H1 (cell line): ENCODE measurements around the gene DICER1. TPM values are rescaled to one million over a fixed set of nuclear protein-coding genes. Genes with fewer than 3 reads are reported as not detected.

Source experiments
- CTCF ChIA-PET: fragments of 300-600 bp; sonication (Branson Sonifier 250); formaldehyde crosslinking; loops from one replicate; lab custom pipeline; 2021; ENCODE audit not compliant: partially characterized antibody; lab: Charles Lee
- POLR2A ChIA-PET: fragments of 300-600 bp; sonication (Branson Sonifier 250); formaldehyde crosslinking; loops from one replicate; lab custom pipeline; 2021; ENCODE audit warnings: inconsistent platforms; ENCODE audit not compliant: partially characterized antibody; lab: Charles Lee
- DNase-seq, 2 experiments: peaks; one replicate each; pipeline versions ENCODE4 v3.0.0 to v3.0.0-alpha.2; 2010 to 2022; ENCODE audit warnings: low spot score in 2 of 2, low read depth in 1 of 2, mixed read lengths in 1 of 2
- FAIRE-seq: peaks from 2 replicates; lab custom pipeline; 2011; peaks lifted over from hg19 to GRCh38; lab: Jason Lieb, UNC
- H2AFZ ChIP-seq: 2 replicates; pipeline ENCODE4 v1.8.1; 2012; ENCODE audit warnings: low read length, inconsistent platforms
- H2AK5ac ChIP-seq: 2 replicates; pipeline ENCODE4 v1.6.1; 2013; ENCODE audit warnings: low read depth, low read length
- H2BK120ac ChIP-seq: replicated peaks from 2 replicates; pipeline ENCODE3; 2013; ENCODE audit warnings: low read depth, low read length, inconsistent platforms
- H2BK12ac ChIP-seq: 2 replicates; pipeline ENCODE4 v1.6.1; 2013; ENCODE audit warnings: low read depth, low read length
- H2BK15ac ChIP-seq: 2 replicates; pipeline ENCODE4 v1.6.1; 2013; ENCODE audit warnings: low read length
- H2BK20ac ChIP-seq: 2 replicates; pipeline ENCODE4 v1.6.1; 2013; ENCODE audit warnings: low read length
- H2BK5ac ChIP-seq: 2 replicates; pipeline ENCODE4 v1.6.1; 2013; ENCODE audit warnings: low read depth, low read length
- H3K14ac ChIP-seq: 2 replicates; pipeline ENCODE4 v1.6.1; 2013; ENCODE audit warnings: inconsistent platforms; ENCODE audit not compliant: insufficient read length
- H3K18ac ChIP-seq: 2 replicates; pipeline ENCODE4 v1.6.1; 2013; ENCODE audit warnings: low read length; ENCODE audit errors: extremely low read depth
- H3K23ac ChIP-seq: 2 replicates; pipeline ENCODE4 v1.6.1; 2013; ENCODE audit warnings: inconsistent platforms; ENCODE audit not compliant: insufficient read length
- H3K23me2 ChIP-seq: 2 replicates; pipeline ENCODE4 v1.6.1; 2013; ENCODE audit warnings: low read depth, low read length
- H3K27ac ChIP-seq: 2 replicates; pipeline ENCODE4 v1.6.1; 2011; ENCODE audit warnings: low read depth, low read length, inconsistent platforms
- H3K27me3 ChIP-seq, 4 experiments: replicated peaks in 1 of 4; 1 replicate in 1 of 4; 2 replicates in 3 of 4; pipeline versions ENCODE4 v1.6.1 to v1.8.1; 2011 to 2013; ENCODE audit warnings: low read length in 3 of 4, mild to moderate bottlenecking in 3 of 4, inconsistent platforms in 2 of 4, mixed read lengths in 2 of 4, moderate library complexity in 1 of 4; ENCODE audit not compliant: control insufficient read depth in 3 of 4, insufficient read depth in 3 of 4; ENCODE audit errors: extremely low read depth in 1 of 4
- H3K36me3 ChIP-seq, 4 experiments: 2 replicates each; pipeline versions ENCODE4 v1.6.1 to v1.8.1; 2011 to 2013; ENCODE audit warnings: mild to moderate bottlenecking in 4 of 4, low read length in 3 of 4, moderate library complexity in 2 of 4, control low read depth in 1 of 4, inconsistent platforms in 1 of 4; ENCODE audit not compliant: insufficient read depth in 4 of 4, control insufficient read depth in 2 of 4
- H3K4ac ChIP-seq: replicated peaks from 2 replicates; pipeline ENCODE3; 2013; ENCODE audit warnings: low read length, low read depth, mixed read lengths, inconsistent platforms; ENCODE audit not compliant: insufficient read length
- H3K4me1 ChIP-seq, 4 experiments: replicated peaks in 1 of 4; 1 replicate in 1 of 4; 2 replicates in 3 of 4; pipeline versions ENCODE4 v1.6.1 to v1.8.1; 2011 to 2013; ENCODE audit warnings: low read length in 3 of 4, inconsistent platforms in 2 of 4, mixed read lengths in 1 of 4; ENCODE audit not compliant: insufficient read depth in 4 of 4, control insufficient read depth in 3 of 4
- H3K4me2 ChIP-seq, 2 experiments: 2 replicates each; pipeline versions ENCODE4 v1.6.1 to v1.8.1; 2011 to 2013; ENCODE audit warnings: low read depth in 2 of 2, low read length in 2 of 2, control low read depth in 1 of 2, inconsistent platforms in 1 of 2, mild to moderate bottlenecking in 1 of 2; ENCODE audit not compliant: insufficient read depth in 1 of 2
- H3K4me3 ChIP-seq, 4 experiments: fragments of 200-600, 300-600 bp in 1 of 4; sonication (generic), shearing (Covaris generic), sonication (Bioruptor Twin) in 1 of 4; 2 replicates each; pipeline versions ENCODE4 v1.5.1 to v1.8.1; 2011 to 2016; ENCODE audit warnings: low read length in 4 of 4, low read depth in 3 of 4, control low read depth in 2 of 4, inconsistent platforms in 2 of 4, mild to moderate bottlenecking in 2 of 4, mixed read lengths in 1 of 4, moderate library complexity in 1 of 4; ENCODE audit not compliant: insufficient read depth in 2 of 4; ENCODE audit errors: extremely low read depth in 1 of 4
- H3K56ac ChIP-seq: replicated peaks from 2 replicates; pipeline ENCODE3; 2013; ENCODE audit warnings: low read depth, mild to moderate bottlenecking, mixed read lengths, low read length, inconsistent platforms; ENCODE audit not compliant: insufficient read length
- H3K79me1 ChIP-seq: 2 replicates; pipeline ENCODE4 v1.6.1; 2013; ENCODE audit warnings: low read depth, low read length, control low read depth
- H3K79me2 ChIP-seq, 2 experiments: 2 replicates each; pipeline versions ENCODE4 v1.6.1 to v1.8.1; 2012 to 2013; ENCODE audit warnings: low read length in 2 of 2, mild to moderate bottlenecking in 2 of 2, inconsistent platforms in 1 of 2; ENCODE audit not compliant: insufficient read depth in 2 of 2, control insufficient read depth in 1 of 2
- H3K9ac ChIP-seq, 4 experiments: replicated peaks in 1 of 4; 1 replicate in 1 of 4; 2 replicates in 3 of 4; pipeline versions ENCODE4 v1.6.1 to v1.8.1; 2011 to 2013; ENCODE audit warnings: low read depth in 3 of 4, low read length in 3 of 4, control low read depth in 2 of 4, mild to moderate bottlenecking in 2 of 4, moderate library complexity in 2 of 4, inconsistent platforms in 1 of 4; ENCODE audit errors: extremely low read depth in 1 of 4
- H3K9me3 ChIP-seq, 2 experiments: 2 replicates each; pipeline versions ENCODE4 v1.6.1 to v1.8.1; 2012 to 2013; ENCODE audit warnings: mild to moderate bottlenecking in 2 of 2, moderate library complexity in 2 of 2, control low read depth in 1 of 2, inconsistent platforms in 1 of 2, low read depth in 1 of 2, low read length in 1 of 2, mixed read lengths in 1 of 2; ENCODE audit not compliant: insufficient read depth in 2 of 2
- H4K20me1 ChIP-seq, 2 experiments: replicated peaks in 1 of 2; 2 replicates each; pipeline versions ENCODE3 to v1.8.1; 2011 to 2013; ENCODE audit warnings: inconsistent platforms in 2 of 2, low read length in 2 of 2, mild to moderate bottlenecking in 1 of 2; ENCODE audit not compliant: insufficient read depth in 2 of 2, control insufficient read depth in 1 of 2
- H4K5ac ChIP-seq: 2 replicates; pipeline ENCODE4 v1.6.1; 2013; ENCODE audit warnings: low read length, low read depth, mixed read lengths, inconsistent platforms; ENCODE audit not compliant: insufficient read length
- H4K8ac ChIP-seq: 2 replicates; pipeline ENCODE4 v1.8.0; 2013; ENCODE audit warnings: mild to moderate bottlenecking, moderate library complexity, low read length, inconsistent platforms; ENCODE audit not compliant: insufficient read depth; ENCODE audit errors: extremely low read depth
- H4K91ac ChIP-seq: replicated peaks from 2 replicates; pipeline ENCODE3; 2013; ENCODE audit warnings: low read length, mixed read lengths, inconsistent platforms; ENCODE audit not compliant: insufficient read length
- BRCA1 ChIP-seq: IDR thresholded peaks from 2 replicates; pipeline ENCODE4 v1.6.1; 2012; ENCODE audit warnings: low read depth, low read length, improper control_type of control experiment
- CHD2 ChIP-seq: IDR thresholded peaks from 2 replicates; pipeline ENCODE4 v1.6.1; 2012; ENCODE audit warnings: low read length, improper control_type of control experiment
- E2F6 ChIP-seq: IDR thresholded peaks from 2 replicates; pipeline ENCODE4 v1.6.1; 2012; ENCODE audit warnings: inconsistent platforms
- GABPA ChIP-seq: IDR thresholded peaks from 2 replicates; pipeline ENCODE4 v1.6.1; 2011; ENCODE audit warnings: mild to moderate bottlenecking, low read length, moderate library complexity, borderline replicate concordance; ENCODE audit not compliant: insufficient read depth
- KDM1A ChIP-seq: fragments of 200-600, 300-600 bp; sonication (generic); IDR thresholded peaks from 2 replicates; pipeline ENCODE4 v1.7.1; 2016; ENCODE audit warnings: mild to moderate bottlenecking, low read length, borderline replicate concordance
- KDM4A ChIP-seq: IDR thresholded peaks from one replicate; pipeline ENCODE4 v1.7.1; 2012; ENCODE audit warnings: low read depth, mild to moderate bottlenecking, moderate library complexity, low read length, inconsistent platforms; ENCODE audit not compliant: severe bottlenecking
- MAX ChIP-seq: IDR thresholded peaks from 2 replicates; pipeline ENCODE4 v1.6.1; 2012; ENCODE audit warnings: inconsistent platforms
- NANOG ChIP-seq: IDR thresholded peaks from 2 replicates; pipeline ENCODE4 v1.6.1; 2011; ENCODE audit warnings: low read length, low read depth, mild to moderate bottlenecking, inconsistent platforms; ENCODE audit not compliant: insufficient read depth, poor library complexity, severe bottlenecking
- NRF1 ChIP-seq: IDR thresholded peaks from 2 replicates; pipeline ENCODE4 v1.6.1; 2011; ENCODE audit warnings: mild to moderate bottlenecking, low read depth, low read length, improper control_type of control experiment
- RAD21 ChIP-seq, 2 experiments: IDR thresholded peaks in 1 of 2; conservative IDR thresholded peaks in 1 of 2; 2 replicates each; pipeline ENCODE4 v1.6.1; 2011; ENCODE audit warnings: low read depth in 2 of 2, low read length in 2 of 2, improper control_type of control experiment in 1 of 2, inconsistent platforms in 1 of 2, mild to moderate bottlenecking in 1 of 2, moderate library complexity in 1 of 2
- RBBP5 ChIP-seq: IDR thresholded peaks from 2 replicates; pipeline ENCODE4 v1.7.1; 2012; ENCODE audit warnings: low read depth, mild to moderate bottlenecking, inconsistent platforms, low read length, moderate library complexity, borderline replicate concordance
- SRF ChIP-seq: IDR thresholded peaks from 2 replicates; pipeline ENCODE4 v1.6.1; 2011; ENCODE audit warnings: mild to moderate bottlenecking, low read depth, low read length, moderate library complexity
- YY1 ChIP-seq: IDR thresholded peaks from 2 replicates; pipeline ENCODE4 v1.6.1; 2011; ENCODE audit warnings: low read depth, mild to moderate bottlenecking, low read length
- WGBS, 2 experiments: shearing (Covaris generic) in 1 of 2; methylation state at CpG; one replicate each; pipeline versions ENCODE4 v1.1.6 to v1.1.7; 2013 to 2015; ENCODE audit warnings: low lambda C conversion rate in 2 of 2, mixed read lengths in 2 of 2, inconsistent platforms in 1 of 2, low coverage in 1 of 2, missing lambda C conversion rate in 1 of 2; ENCODE audit not compliant: insufficient replicate concordance in 2 of 2, insufficient coverage in 1 of 2, insufficient read length in 1 of 2; ENCODE audit errors: extremely low coverage in 1 of 2, missing lambda C conversion rate in 1 of 2; 5-methylcytosine and 5-hydroxymethylcytosine counted together
- polyA plus RNA-seq, 7 experiments: library from polyadenylated mRNA; depleted of rRNA in 3 of 7; stranded (reverse) in 5 of 7; unstranded in 2 of 7; fragments of >200 nt in 5 of 7; fragments of 200-250 nt in 2 of 7; gene quantifications; 1 replicate in 5 of 7; 2 replicates in 1 of 7; 4 replicates in 1 of 7; pipeline versions ENCODE4 v1.2.1 to v1.2.3, GENCODE V29; 2011 to 2013; ENCODE audit warnings: missing spikeins in 2 of 7, mixed read lengths in 2 of 7
- total RNA-seq: library from RNA; stranded (reverse); fragmentation: NEBNext Ultra II Directional; extraction: Animal tissue kit (Norgen Biotek cat#: 25700); gene quantifications from 2 replicates; pipeline ENCODE4 v1.2.1, GENCODE V29; 2021

The DICER1 gene
- total and polyA plus RNA-seq, 2 of the 8 experiments (the other 6 are each of a cell fraction or from before 2014, with no cell fraction given) = 11.9 to 61.8 TPM

- Histone ChIP-seq H3K23ac (no peak overlapping the region), H3K4me2 (no peak overlapping the region), H2AFZ (no peak overlapping the region), H3K9me3 (no peaks in the 10 kb centered on the region), H4K20me1 (peaks cover 0 to 4% of the 10 kb centered on the region in 2 experiments), H2BK120ac (no peak overlapping the region), H2BK20ac (no peak overlapping the region), H2AK5ac (no peak overlapping the region), H4K5ac (no peak overlapping the region), H4K91ac (no peak overlapping the region), H3K18ac (no peak overlapping the region), H3K56ac (no peak overlapping the region), H2BK15ac (no peak overlapping the region), H3K79me2 (peaks cover 6 to 44% of the 10 kb centered on the region in 2 experiments; a peak in 3 of 4 replicates), H3K4me1 (peaks cover 2 to 3% (median 2%) of the 10 kb centered on the region in 4 experiments; a peak in 3 of 7 replicates), H3K14ac (no peak overlapping the region), H3K23me2 (no peaks in the 10 kb centered on the region; the same call in 1 of the 2 replicates), H3K27me3 (no peaks in the 10 kb centered on the region), H4K8ac (no peak overlapping the region), H3K27ac (no peak overlapping the region), H3K36me3 (peaks cover 0 to 4% (median 0%) of the 10 kb centered on the region in 4 experiments; a peak in 1 of 8 replicates), H2BK12ac (no peak overlapping the region), H3K79me1 (0 out of 2 replicates have a peak, but pooled peaks cover 2% of the 10 kb centered on the region), H2BK5ac (no peak overlapping the region), H3K9ac (no peak overlapping the region), H3K4me3 (no peak overlapping the region), H3K4ac (no peak overlapping the region)
- FAIRE-seq (no peak), DNase-seq (no peak)
- ChIA-PET POLR2A (no interaction called here), CTCF (no interaction called here)
- 90% methylated on average over 2 of the region's 2 CpGs; no CpG with 5 or more reads in 1 of the 2 experiments for WGBS, 2 experiments
- TF ChIP-seq YY1 (no peak), NRF1 (no peak), RBBP5 (no peak), SRF (no peak), E2F6 (no peak), NANOG (no peak), KDM4A (no peak), RAD21 (IDR thresholded peaks at IDR 0.05 in 1 of 2, conservative IDR thresholded peaks at IDR 0.05 in 1 of 2; ENCODE audit: low read depth in 2 of 2, low read length in 2 of 2) (no peak), CHD2 (no peak), GABPA (no peak), BRCA1 (no peak), KDM1A (no peak), MAX (no peak)
These were observed 24.0 kb downstream of the DICER1 start for GRCh38 chr14:95133282-95133681.
